Thyroid gland (tissue), 4 donors: ENCODE measurements around the gene CX3CR1. TPM values are rescaled to one million over a fixed set of nuclear protein-coding genes. Genes with fewer than 3 reads are reported as not detected.
"Not testable (repeated sequence)": the region's sequence is repeated elsewhere in the genome, so short reads cannot be mapped to it uniquely, and the experiment has no call there.

ENCODE experiments used
- DNase-seq, 2 donors: peaks; one replicate each; pipeline ENCODE4 v3.0.0-alpha.2; 2019
- H3K27ac ChIP-seq, 3 donors: fragments of 200-600 bp; sonication (generic); 1 replicate in 2 of 3; 2 replicates in 1 of 3; pipeline ENCODE4 v1.5.1; 2016 to 2019; ENCODE audit warnings: mild to moderate bottlenecking in 1 of 3, moderate library complexity in 1 of 3
- H3K27me3 ChIP-seq: fragments of 200-600 bp; sonication (generic); one replicate; pipeline ENCODE4 v1.5.1; 2019
- H3K36me3 ChIP-seq, 2 donors: fragments of 200-600 bp; sonication (generic); one replicate each; pipeline ENCODE4 v1.5.1; 2016 to 2019
- H3K4me1 ChIP-seq, 2 donors: fragments of 200-600 bp; sonication (generic); one replicate each; pipeline ENCODE4 v1.5.1; 2017 to 2019
- H3K4me3 ChIP-seq, 3 donors: fragments of 200-600 bp; sonication (generic); replicated peaks in 1 of 3; 1 replicate in 2 of 3; 2 replicates in 1 of 3; pipeline ENCODE4 v1.5.1; 2016; ENCODE audit warnings: mild to moderate bottlenecking in 1 of 3
- H3K9me3 ChIP-seq: fragments of 200-600 bp; sonication (generic); one replicate; pipeline ENCODE4 v1.5.1; 2017
- POLR2A ChIP-seq, 2 donors: fragments of 450-650 bp; IDR thresholded peaks; one replicate each; pipeline ENCODE4 v1.6.1; 2017; ENCODE audit warnings: antibody characterized with exemption in 2 of 2, mild to moderate bottlenecking in 2 of 2, moderate library complexity in 1 of 2
- WGBS, 2 donors: methylation state at CpG; one replicate each; pipeline ENCODE4 v1.1.5; 2017; 5-methylcytosine and 5-hydroxymethylcytosine counted together
- intact Hi-C: fragments of 100-400 bp; cut with DNase I; formaldehyde crosslinking; loops from one replicate; pipeline ENCODE4 v1.15.1; 2023
- total RNA-seq, 4 donors: library from RNA; depleted of rRNA; stranded (reverse); fragments of >200 nt; gene quantifications; one replicate each; pipeline ENCODE4 v1.2.3, GENCODE V29; 2016
- TF ChIP-seq, protein P1 (sequence below), 6 experiments: fragments of 200-600 bp in 3 of 6; fragments of 450-650 bp in 3 of 6; sonication (generic) in 3 of 6; IDR thresholded peaks; one replicate each; pipeline ENCODE4 v1.5.1; 2016 to 2019; ENCODE audit warnings: antibody characterized with exemption in 6 of 6, mild to moderate bottlenecking in 2 of 6, inconsistent platforms in 1 of 6, moderate library complexity in 1 of 6

CX3CR1 gene
- total RNA-seq, 4 donors from 2014 or later: 0.27 to 1.9 (median 1.1) TPM; not detected in 1

DNA sequence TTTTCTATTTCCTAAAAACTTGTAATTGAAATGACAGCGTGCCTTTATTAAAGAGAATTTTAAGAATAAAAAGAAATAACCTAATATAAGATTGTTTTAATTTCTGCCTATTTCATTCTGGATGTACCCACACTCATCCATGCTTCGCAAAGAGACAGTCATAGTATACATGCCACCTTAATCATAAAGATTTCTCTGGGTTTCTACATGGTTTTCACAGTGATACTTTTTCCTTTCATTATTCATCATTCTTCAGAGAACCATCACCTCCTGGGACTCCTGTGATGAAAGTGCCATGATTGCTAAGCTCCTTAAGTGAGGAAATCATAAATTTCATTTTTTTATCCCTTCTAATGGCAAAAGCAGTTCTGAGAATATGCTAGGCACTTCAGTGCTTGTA, 45.4 kb upstream of the CX3CR1 start:
- intact Hi-C loops: no loop called here
- no peak overlapping the region for H3K27ac ChIP-seq
- no peaks in the 10 kb centered on the region for H3K27me3 ChIP-seq
- no peak for DNase-seq
- H3K9me3 ChIP-seq: no peaks in the 10 kb centered on the region
- no peaks in the 10 kb centered on the region for H3K36me3 ChIP-seq
- no peaks in the 10 kb centered on the region for H3K4me1 ChIP-seq
- WGBS, 2 donors: 73 to 95% methylated on average over 2 of the region's 2 CpGs
- no peak overlapping the region for H3K4me3 ChIP-seq
- TF ChIP-seq POLR2A (IDR thresholded peaks at IDR 0.05): no peak
- TF ChIP-seq, protein P1, sequence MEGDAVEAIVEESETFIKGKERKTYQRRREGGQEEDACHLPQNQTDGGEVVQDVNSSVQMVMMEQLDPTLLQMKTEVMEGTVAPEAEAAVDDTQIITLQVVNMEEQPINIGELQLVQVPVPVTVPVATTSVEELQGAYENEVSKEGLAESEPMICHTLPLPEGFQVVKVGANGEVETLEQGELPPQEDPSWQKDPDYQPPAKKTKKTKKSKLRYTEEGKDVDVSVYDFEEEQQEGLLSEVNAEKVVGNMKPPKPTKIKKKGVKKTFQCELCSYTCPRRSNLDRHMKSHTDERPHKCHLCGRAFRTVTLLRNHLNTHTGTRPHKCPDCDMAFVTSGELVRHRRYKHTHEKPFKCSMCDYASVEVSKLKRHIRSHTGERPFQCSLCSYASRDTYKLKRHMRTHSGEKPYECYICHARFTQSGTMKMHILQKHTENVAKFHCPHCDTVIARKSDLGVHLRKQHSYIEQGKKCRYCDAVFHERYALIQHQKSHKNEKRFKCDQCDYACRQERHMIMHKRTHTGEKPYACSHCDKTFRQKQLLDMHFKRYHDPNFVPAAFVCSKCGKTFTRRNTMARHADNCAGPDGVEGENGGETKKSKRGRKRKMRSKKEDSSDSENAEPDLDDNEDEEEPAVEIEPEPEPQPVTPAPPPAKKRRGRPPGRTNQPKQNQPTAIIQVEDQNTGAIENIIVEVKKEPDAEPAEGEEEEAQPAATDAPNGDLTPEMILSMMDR (IDR thresholded peaks at IDR 0.05): no peak

DNA sequence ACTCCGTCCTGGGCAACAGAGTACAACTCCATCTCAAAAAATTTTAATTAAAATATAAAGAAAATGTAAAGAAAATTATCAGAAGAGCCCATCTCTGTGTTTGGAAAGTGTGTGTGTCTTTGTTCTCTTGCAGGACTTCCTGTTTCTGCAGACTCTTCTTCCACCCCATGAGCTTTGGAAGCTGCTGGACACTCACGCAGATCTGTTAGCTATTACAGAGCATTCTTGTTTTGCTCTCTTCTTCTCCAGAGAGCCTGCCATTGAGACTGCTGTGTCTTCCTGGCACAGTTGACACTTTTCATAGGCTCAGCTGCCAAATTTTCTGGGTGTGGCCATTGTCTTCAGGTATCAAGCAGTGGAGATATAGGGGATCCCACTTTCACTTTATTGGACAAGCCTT, 43.7 kb upstream of the CX3CR1 start:
- Histone ChIP-seq H3K27ac (no peak overlapping the region), H3K9me3 (no peaks in the 10 kb centered on the region), H3K36me3 (no peaks in the 10 kb centered on the region), H3K4me1 (no peaks in the 10 kb centered on the region), H3K4me3 (no peak overlapping the region), H3K27me3 (no peaks in the 10 kb centered on the region)
- TF ChIP-seq, protein P1 (IDR thresholded peaks at IDR 0.05): no peak
- TF ChIP-seq POLR2A (IDR thresholded peaks at IDR 0.05): no peak
- intact Hi-C loops: no loop called here
- 85 to 92% methylated on average over 2 of the region's 2 CpGs for WGBS, 2 donors
- no peak for DNase-seq

DNA sequence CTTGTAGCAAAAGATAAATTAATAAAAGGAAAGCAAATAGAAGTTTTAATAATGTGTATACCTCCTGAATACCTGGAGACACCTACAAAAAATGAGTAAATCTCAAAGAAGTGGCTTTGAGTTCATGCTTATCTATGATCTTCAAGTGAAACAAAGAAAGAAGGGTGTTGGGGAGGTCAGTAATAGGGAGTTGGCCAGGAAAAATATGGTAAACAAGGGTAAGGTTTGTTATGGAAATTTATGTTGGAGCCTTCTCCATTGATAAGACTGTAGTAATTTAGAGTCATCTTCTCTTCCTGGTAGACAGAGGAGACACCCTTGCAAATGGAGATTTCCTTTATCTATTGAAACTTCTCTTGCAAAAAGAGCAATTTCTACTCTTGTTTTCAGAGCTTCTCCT, 43.1 kb upstream of the CX3CR1 start:
- Histone ChIP-seq H3K27ac (no peak overlapping the region), H3K27me3 (no peaks in the 10 kb centered on the region), H3K9me3 (no peaks in the 10 kb centered on the region), H3K36me3 (no peaks in the 10 kb centered on the region), H3K4me3 (no peak overlapping the region), H3K4me1 (no peaks in the 10 kb centered on the region)
- no peak for TF ChIP-seq POLR2A (IDR thresholded peaks at IDR 0.05)
- TF ChIP-seq, protein P1 (IDR thresholded peaks at IDR 0.05): no peak
- intact Hi-C loops: no loop called here
- DNase-seq: no peak

DNA sequence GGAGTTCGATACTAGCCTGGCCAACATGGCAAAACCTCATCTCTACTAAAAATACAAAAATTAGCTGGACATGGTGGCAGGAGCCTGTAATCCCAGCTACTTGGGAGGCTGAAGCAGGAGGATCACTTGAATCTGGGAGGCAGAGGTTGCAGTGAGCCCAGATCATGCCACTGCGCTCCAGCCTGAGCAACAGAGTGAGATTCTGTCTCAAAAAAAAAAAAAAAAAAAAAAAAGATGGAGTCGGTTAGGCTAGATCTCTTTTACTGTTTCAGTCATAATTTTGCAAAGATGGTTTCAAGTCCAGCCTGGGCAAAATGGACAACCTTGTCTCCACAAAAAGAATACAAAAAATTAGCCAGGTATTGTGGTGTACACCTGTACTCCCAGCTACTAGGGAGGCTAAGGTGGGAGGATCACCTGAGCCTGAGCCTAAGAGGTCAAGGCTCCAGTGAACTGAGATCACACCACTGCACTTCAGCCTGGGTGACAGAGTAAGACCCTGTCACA, 42.4 kb upstream of the CX3CR1 start:
- WGBS, 2 donors: 60 to 62% methylated on average over 3 of the region's 3 CpGs
- DNase-seq, H3K27ac ChIP-seq, intact Hi-C loops, H3K27me3 ChIP-seq, H3K9me3 ChIP-seq, H3K4me1 ChIP-seq, H3K36me3 ChIP-seq, H3K4me3 ChIP-seq: not testable (repeated sequence)

DNA sequence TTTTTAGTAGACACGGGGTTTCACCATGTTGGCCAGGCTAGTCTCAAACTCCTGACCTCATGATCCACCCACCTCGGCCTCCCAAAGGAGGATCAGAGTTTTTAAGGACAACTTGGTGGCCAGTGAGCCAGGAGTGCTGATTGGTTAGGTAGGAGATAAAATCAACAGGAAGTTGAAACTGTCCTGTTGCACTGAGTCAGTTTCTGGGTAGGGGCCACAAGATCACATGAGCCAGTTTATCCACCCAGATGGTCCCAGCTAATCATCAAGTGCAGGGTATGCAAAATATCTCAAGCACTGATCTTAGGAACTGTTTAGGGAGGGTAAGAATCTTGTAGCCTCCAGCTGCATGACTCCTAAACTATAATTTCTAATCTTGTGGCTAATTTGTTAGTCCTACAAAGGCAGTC, 41.7 kb upstream of the CX3CR1 start:
- H3K4me3 ChIP-seq, H3K4me1 ChIP-seq, DNase-seq, H3K36me3 ChIP-seq, H3K27ac ChIP-seq, H3K9me3 ChIP-seq, intact Hi-C loops, H3K27me3 ChIP-seq: not testable (repeated sequence)
- 91 to 94% methylated on average over 2 of the region's 2 CpGs for WGBS, 2 donors

DNA sequence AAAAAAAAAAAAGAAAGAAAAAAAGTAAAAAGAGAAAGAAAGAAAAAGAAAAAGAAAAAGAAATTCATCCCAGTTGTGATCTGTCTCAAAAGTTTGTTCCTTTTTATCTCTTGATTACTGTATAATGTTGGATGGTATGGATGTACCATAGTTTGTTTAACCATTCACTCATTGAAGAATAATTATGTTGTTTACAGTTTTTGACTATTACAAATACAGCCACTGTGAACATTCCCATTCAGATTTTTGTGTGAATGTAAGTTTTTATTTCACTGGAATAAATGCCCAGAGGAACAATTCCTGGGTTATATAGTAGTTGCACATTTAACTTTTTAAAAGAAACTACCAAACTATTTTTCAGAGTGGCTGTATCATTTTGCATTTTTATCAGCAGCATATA, 39.4 kb upstream of the CX3CR1 start:
- DNase-seq: no peak
- Histone ChIP-seq H3K9me3 (no peaks in the 10 kb centered on the region), H3K36me3 (no peaks in the 10 kb centered on the region), H3K4me3 (no peak overlapping the region), H3K27me3 (no peaks in the 10 kb centered on the region), H3K27ac (no peak overlapping the region), H3K4me1 (no peaks in the 10 kb centered on the region)
- TF ChIP-seq, protein P1 (IDR thresholded peaks at IDR 0.05): no peak
- no peak for TF ChIP-seq POLR2A (IDR thresholded peaks at IDR 0.05)
- intact Hi-C loops: no loop called here
